ENCODE measurements around the gene HOXA9.

The HOXA9 gene

DNA sequence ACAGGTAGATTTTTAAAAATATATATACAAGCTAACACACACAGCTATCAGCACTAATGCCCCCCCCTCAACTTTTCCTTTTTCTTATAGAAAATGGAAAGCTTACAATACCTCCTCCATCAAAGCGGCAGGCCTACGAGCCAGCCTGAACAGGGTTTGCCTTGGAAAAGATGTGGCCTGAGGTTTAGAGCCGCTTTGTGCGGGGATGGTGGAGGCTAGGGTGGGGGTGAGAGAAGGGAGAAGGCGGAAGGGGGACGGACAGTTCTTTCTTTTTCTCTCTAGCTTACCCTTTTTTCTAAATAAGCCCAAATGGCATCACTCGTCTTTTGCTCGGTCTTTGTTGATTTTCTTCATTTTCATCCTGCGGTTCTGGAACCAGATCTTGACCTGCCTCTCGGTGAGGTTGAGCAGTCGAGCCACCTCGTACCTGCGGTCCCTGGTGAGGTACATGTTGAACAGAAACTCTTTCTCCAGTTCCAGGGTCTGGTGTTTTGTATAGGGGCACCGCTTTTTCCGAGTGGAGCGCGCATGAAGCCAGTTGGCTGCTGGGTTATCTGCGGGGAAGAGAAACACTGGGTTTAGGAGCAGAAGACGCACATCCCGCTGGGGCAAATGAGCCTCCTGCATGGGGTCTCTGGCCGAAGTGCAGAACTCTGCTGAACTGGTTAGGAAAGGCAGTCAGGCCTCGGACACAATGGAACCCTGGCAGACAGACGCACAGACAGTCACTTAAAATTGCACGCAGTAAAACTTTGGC, 1.9 kb downstream of the HOXA9 start:
- no peak for DNase-seq

DNA sequence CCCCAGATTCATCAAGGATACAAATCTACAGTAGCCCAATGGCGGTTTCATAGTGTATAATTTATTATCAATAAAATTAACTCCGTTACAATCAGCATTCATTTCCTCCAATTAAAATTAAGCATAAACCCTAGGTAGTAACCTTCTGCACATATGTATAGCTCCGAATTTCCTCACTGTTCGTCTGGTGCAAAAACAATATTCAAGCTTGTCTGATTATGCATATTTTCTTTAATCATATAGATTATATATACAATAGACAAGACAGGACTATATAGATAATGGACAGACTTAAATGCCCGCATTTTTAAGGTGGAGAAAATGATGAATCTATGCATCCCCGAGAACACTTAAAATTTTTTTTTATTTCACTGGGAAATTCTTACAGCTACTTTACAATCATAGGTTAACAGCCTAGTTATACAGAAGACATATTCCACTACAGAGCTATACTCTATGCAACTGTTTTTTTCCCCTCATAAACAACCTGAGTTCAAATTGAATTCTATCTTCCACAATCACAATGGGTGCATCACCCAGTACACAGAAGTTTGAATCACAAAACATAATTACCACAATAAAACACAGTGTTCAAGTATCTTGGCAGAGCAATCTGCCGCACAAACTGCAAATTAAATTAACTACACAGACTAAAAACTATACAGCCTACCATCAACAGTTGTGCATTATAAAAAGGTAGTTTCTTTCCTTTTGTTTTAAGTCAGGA, 2.6 kb downstream of the HOXA9 start:
- DNase-seq = no peak

DNA sequence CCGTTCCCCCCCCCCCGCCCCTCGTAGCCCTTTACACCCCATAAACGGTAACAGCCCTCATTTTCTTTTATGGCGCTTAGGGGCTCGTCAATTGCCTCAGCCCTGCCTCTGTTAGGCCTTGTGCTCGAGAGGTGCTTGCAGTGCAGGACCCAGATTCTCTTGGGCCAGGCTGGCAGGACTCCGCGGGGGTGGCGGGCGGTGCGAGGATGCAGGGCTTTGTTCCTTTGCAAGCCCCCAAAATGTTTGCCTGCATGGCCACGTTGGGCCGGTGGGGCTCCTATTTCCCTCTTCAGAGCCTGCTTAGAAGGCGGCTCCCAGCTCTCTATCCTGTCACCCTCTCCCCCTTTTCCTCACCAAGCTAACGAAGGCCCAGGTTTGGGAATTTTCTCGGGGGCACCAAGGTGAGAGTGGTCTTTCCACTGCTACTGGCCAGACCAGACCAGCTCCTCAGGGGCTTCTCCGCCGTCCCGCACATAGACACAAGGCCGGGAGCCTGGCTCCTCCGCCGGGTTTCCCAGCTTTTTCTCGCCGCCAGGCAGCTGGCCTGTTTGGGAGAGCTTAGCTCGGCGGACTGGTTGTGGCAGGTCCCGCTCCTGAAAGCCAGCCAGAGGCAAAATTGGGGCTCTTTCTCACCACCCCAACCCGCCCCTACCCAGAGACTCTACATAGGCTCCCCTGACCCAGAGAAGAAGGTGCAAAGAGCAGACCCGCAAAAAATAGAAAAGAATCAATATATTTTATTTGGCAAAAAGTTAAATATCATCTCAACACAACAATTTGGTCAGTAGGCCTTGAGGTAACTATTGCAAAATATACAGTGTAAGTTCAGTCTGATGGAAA, 3.4 kb downstream of the HOXA9 start:
- no peak for DNase-seq

DNA sequence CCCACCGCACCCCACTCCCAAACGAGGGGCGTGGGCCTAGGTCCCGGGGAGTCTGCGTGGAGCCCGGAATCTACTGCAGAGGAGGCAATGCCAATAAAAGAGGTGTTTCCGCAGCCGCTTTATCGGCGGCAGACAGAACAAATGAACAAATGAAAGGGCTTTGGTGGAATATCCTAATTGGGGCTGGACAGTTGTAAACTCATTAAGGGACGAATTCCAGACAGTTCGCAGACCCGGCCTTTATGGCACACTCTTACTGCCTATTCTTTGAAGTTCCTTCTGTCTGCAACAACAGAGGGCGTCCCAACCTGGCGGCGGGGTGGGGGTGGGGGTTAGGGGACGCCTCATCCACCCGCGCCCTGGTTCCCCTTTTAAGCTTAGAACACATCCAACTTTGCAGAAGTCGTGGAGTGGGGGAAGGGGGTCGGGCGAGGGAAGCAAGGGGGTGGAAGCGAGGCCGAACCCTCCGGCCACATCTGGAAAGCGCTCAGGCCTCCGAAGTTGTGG, 4.1 kb downstream of the HOXA9 start:
- DNase-seq = no peak

DNA sequence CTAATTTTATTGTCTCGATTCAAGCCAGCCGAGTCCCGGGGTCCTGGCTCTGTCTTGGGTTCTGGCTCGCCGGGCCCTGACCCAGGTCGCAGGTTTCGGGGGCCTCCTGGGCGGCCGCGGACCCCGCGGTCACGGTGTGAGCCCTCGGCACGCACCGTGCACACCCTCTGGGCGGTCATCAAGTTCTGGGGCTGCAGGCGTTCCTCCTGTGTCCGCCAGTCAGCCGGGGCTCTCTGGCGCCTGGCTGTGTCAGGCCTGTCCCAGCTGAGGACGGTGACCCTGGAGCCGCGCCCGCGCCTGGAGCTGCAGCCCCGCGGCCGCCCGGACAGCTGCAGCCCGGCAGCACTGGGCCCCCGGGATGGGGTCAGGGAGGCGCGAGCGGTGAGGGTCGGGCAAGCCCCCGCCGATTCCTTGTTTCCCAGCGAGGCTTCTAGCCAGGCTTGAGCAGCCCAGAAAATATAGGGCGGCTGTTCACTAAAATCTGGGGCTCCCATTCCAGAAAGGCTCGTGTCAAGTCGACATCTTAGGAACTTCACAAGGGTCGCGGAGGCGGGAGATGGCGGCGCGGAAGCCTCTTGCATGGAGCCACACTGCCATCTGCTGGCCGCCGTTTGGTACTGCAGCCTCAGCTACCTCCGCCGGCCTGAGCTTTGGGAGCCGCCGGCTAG, 4.7 kb downstream of the HOXA9 start:
- DNase-seq = peak; percentile 85

DNA sequence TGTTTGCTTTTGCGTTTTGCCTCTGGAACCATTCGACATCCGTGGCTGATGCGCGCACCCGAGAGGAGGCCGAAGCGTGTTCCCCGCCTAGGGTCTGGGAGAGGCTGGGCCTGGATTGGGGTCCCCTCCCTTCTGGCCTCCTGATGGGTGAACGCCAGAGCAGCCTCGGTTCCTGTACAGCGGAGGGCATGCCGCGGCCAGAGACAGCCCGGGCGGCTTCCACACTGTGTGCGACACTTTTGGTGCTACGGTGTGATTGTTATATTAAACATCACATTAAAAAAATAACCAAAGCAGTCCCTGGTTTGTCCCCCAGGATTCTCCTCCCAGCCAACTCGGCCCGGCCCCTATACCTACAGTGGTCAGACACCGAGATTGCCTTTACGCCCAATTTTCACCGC, 5.2 kb downstream of the HOXA9 start:
- DNase-seq = no peak

DNA sequence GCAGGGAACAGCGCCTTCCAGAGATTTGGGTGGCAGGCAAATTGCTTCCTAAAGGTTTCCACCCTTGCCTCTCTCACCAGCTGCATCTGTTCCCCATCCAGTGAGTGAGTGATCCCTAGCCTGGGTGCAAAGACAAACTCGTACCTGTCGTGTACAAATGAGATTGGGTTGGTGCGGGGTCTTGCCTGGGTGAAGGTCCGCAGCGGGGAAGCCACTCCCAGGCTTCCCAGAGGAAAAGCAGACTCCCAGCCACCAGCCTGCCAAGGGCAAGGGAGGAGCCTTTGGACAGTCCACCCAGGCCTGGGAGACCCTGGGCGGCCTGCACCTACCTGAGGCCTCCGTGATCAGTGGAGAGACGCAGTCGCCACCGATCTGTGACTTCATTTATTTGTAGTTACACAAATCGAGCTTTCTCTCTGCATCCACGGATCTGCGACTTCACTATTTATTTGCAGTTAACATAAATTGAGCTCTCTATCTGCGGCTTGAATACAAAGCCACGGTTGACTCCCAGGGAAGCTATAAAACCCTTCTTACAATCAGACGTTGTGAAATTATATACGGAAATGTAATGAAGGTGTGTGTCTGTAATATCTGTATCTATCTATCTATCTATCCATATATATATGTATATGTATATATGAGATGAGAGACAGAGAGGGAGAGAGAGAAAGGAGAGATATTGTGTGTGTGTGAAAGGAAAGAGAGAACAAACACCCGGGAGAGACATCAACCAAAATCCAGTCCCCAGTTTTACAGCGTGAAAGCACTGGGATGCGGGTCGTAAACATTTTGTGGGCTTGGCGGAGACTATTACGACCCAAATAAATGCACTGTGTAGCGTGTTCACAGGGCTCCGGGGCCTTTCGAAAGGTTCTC, 5.8 kb downstream of the HOXA9 start:
- no peak for DNase-seq

DNA sequence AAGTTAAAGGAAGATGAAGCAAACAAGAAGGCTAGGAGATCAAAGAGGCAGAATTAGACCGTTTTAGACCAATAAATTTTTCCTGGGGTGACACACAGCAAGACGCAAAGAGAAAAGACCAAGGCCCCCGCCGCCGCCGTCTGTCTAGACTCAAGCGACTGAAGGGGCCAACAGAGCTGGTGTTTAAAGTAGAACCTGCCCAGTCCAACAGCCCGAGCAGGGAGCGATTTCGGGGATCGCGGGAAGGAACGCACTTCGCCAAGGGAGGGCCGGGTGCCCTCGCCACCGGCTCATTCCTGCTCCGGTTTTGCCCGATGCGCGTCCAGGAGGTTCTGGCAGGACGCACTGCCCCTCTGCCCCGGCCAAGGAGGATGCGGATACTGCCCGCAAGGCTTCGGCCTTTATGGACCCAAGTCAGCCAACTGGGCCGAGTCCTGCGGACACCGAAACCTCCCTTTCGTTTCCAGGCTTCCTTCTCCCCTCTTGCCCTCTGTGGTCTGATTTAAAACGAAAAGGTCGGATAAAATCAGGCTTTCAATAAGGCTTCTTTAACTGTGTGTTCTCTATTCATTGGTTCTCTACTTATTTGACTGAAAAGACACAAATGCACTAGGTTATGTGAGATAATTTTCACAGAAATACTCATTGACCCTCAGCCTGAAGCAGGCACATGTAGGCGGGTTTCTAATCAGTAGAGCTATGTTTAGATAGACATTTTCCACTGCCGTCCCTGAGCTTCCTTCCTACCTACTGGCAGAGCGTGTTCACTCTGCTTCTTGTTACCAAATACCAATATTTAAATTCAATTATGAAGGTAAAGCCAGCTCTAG, 6.7 kb downstream of the HOXA9 start:
- DNase-seq = no peak

DNA sequence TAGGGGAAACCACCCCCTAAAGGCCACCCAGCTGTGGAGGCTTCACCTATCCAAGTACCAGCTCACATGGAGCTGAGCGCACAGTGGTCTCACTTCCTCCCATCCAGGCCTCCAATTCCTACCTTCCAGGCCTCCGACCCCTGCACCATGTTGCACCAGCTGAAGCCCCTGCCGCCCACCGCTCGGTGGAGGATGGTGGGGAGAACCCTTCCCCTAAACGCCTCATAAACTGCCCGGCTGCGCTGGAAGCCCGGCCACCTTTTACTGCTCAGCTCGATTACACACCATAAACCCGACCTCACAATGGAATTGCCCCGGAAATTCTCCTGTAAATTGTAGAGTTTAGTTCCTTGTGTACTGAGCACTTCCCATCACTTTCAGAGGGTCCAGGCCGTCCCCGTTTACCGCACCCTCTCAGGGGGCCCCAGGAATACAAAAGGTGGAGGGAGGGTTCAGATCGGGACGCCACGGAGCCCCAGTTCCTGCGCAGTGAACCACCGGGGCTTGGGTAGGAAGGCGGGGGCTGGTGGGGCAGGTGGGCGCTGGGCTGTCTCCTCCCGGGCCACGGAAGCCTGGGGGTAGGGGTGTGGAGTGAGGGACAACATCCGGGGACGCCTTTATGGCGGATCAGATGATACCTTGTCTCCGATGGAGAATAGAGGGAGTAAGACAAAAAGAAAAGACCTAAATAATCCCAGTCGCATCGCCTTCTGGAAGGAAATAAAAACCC, 7.5 kb downstream of the HOXA9 start:
- DNase-seq = no peak

DNA sequence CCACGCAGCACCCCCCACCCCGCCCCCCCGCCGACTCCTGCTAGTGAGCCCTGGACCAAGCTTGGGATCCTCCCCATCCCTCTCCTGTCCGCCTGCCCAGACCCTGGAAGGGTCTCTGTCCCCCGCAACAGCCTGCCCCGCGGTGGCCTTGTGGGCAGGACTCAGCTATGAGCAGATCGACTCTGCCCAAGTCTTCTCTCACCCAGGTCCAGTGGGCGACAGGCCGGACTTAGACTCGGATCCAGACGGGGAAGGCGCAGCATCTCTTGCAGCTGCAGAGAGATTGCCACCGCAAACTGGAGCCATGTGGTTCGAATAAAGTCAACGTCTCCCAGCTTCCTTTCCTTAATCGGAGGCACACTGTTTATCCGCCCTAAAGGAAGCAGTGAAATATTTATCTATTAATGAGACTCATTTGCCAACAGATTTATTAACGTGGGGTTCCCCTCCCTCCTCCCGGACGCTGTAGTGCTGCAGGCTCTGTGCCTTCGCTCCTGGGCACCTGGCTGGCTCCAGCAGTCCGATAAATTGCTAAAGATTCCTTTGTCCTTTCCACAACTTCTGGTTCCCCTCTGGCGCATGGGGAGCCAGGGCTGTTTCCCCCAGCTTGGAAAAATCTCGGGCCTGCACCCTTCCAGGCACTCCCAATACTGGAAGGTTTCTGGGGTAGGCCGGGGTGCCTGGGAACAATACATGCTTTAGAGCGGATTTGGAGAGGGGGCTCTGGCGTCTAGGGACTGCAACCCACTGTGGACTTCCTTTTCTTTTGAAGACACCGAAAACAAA, 8.2 kb downstream of the HOXA9 start:
- DNase-seq = no peak

DNA sequence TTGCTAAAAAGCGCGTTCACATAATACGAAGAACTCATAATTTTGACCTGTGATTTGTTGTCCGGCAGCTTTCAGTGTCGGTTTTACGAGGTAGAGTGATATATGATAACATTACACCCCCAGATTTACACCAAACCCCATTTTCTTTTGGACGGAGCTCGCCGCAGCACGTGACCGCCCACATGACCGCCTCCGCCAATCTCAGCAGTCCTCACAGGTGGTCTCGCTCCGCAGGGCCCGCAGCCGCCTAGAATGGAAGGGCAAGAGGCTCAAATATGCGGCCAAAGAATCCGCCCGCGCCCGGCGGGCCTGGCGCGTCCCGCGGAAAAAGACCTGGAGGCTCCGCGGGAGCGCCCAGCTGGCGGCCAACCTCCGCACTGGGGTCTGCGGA, 8.8 kb downstream of the HOXA9 start, which contains the start of gene HOXA7:
Gene HOXA7 (minus strand): TSS at position 168 of the 391 bp plus-strand sequence. CDS start 130 bp downstream, at position 38.
- DNase-seq = no peak

DNA sequence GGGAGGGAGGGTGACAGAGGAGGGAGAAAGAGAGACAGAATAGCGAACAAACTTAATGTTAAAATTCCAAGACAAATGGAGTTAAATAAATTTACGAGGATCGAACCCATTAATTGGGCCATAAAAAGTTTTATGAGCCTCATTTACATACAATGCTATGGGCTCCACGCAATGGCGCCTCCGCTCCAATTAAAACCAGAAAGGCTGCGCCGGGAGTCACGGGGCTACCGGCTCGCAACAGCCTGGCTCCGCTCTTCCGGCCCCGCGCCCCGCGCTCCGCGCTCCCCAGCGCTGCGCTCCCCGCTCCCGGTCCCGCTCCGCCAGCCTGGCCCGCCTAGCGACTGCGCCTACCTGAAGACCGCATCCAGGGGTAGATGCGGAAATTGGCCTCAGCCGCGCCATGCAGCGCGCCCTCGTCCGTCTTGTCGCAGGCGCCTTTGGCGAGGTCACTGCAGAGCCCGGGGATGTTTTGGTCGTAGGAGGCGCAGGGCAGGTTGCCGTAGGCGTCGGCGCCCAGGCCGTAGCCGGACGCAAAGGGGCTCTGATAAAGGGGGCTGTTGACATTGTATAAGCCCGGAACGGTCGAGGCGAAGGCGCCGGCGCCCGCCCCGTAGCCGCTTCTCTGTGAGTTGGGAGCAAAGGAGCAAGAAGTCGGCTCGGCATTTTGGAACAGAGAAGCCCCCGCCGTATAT, 9.4 kb downstream of the HOXA9 start:
- DNase-seq = no peak

DNA sequence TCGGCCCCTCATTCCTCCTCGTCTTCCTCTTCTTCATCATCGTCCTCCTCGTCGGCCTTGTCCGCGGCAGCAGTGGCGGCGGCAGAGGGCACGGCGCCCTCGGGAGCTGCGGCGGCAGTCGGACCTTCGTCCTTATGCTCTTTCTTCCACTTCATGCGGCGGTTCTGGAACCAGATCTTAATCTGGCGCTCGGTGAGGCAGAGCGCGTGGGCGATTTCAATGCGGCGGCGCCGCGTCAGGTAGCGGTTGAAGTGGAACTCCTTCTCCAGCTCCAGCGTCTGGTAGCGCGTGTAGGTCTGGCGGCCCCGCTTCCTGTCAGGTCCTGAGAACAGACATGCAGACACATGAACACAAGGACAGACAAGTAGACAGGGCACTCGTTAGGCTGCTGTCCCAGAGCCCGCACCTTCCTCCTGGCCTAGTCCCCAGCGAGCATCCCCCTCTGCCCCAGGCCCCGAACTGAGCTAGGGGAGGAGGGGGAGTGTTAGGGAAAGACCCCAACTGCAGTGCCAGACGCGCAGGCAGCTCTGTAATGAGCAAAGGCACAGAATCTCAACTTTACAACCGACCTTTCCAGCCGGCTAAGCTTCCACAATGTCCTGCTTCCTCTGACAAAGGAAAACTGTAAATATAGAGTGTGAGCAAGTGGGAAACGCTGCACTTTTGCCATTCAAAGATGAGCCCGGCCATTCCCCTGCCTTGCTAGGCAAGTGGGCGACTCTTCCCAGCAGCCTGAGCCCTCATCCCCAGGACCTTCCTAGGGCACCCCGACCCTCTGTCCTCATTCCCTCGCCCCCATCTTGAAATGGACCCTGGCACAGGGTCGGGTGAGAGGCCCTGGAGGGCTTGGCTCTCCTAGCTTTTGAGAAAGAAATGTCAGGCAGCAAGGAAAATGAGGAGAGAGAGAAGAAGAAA, 10.2 kb downstream of the HOXA9 start:
- DNase-seq = no peak

DNA sequence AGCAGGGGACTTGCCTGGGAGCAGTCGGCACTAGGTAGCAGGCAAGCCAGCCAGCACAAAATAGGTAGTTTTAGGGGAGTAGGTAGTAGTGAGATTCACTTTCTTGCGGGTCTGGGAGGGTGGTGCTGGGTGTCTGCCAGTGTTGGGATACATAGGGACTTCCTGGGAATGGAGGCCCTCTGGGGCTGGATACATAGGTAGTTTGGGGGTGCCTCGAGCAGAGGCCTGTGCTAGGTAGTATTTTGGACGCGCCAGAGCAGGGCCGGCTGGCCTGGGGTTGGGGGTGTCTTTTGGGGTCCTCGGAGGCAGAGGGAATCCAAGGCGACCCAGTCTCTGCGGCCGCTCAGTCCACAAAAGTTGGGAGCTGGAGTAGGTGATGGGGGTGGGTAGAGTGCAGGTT, 11.0 kb downstream of the HOXA9 start:
- DNase-seq = no peak

DNA sequence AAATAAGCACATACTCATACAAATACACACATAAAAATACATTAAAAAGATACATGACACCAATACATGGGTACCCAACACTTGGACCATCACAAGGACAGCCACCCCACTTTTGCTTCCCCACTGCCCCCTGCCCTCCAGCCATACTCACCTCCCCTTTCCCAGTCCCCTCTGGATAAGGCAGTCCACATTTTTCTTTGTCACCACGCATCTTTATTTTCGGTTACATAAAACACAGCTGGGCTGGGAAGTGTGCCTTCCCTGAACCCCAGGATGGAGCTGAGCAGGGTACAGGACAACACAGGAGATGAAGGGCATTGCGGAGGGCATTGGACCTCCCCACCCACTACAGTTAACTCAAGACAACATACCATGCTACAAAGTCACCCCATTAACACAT, 11.8 kb downstream of the HOXA9 start:
- DNase-seq = no peak

DNA sequence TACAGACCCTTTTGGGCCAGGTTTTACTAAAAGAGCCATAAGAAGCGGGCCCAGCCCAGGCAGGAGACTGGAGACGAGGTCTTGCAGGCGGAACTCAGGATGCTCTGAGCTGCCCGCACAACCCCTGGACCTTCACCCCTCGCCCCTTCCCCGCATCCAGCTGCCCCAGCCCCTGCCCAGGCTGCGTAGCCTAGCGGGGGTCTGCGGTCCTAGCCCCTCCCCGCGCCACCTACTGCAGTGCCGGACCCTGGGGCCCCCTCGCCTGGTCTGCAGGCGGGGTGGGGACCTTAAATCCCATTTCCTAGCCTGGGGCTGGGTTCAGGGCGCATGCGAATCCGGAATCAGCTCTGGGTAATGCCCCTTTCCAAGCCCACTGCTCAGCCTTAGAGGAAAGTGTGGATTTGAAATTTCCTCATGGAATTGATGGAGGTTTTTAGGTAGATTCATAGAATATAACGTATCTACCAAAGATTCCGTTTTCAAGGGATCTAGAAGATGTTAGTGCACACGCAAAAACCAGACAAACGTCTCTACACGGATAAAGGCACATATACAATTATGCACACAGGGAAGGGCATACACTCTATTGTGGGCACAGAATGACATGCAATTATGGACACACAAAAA, 12.4 kb downstream of the HOXA9 start:
- no peak for DNase-seq
